ENCODE data around the gene RFX2.
"Not testable (repeated sequence)": the region's sequence is repeated elsewhere in the genome, so short reads cannot be mapped to it uniquely, and the experiment has no call there.

The RFX2 gene

GRCh38 chr19:5971714-5972354 is 138.5 kb downstream of the RFX2 start:
- DNase-seq (ENCODE audit: low spot score) = no peak

- no peak for DNase-seq (ENCODE audit: low spot score)
These were observed 140.8 kb downstream of the RFX2 start for GRCh38 chr19:5969476-5969875.

GRCh38 chr19:5968431-5969373 is 141.6 kb downstream of the RFX2 start:
- no peak for DNase-seq (ENCODE audit: low spot score)

GRCh38 chr19:5967994-5968430 is 142.3 kb downstream of the RFX2 start:
- peak; percentile 91 for DNase-seq (ENCODE audit: low spot score)

GRCh38 chr19:5967571-5967970 is 142.7 kb downstream of the RFX2 start:
- DNase-seq (ENCODE audit: low spot score) = no peak

- no peak for DNase-seq (ENCODE audit: low spot score)
These were observed 143.4 kb downstream of the RFX2 start for GRCh38 chr19:5966941-5967340.

GRCh38 chr19:5966215-5966614 is 144.1 kb downstream of the RFX2 start:
- peak; percentile 61 for DNase-seq (ENCODE audit: low spot score)

GRCh38 chr19:5964816-5965565 is 145.3 kb downstream of the RFX2 start:
- no peak for DNase-seq (ENCODE audit: low spot score)

GRCh38 chr19:5963855-5964254 is 146.4 kb downstream of the RFX2 start:
- no peak for DNase-seq (ENCODE audit: low spot score)

GRCh38 chr19:5963259-5963658 is 147.0 kb downstream of the RFX2 start:
- not testable (repeated sequence) for DNase-seq (ENCODE audit: low spot score)

- DNase-seq (ENCODE audit: low spot score) = peak; percentile 62
These were observed 148.0 kb downstream of the RFX2 start for GRCh38 chr19:5961969-5962945.

- not testable (repeated sequence) for DNase-seq (ENCODE audit: low spot score)
These were observed 148.7 kb downstream of the RFX2 start for GRCh38 chr19:5961641-5961968.

- DNase-seq (ENCODE audit: low spot score) = no peak
These were observed 150.0 kb downstream of the RFX2 start for GRCh38 chr19:5960005-5961001.

- no peak for DNase-seq (ENCODE audit: low spot score)
These were observed 150.9 kb downstream of the RFX2 start for GRCh38 chr19:5959260-5960004.

- DNase-seq (ENCODE audit: low spot score) = no peak
These were observed 151.5 kb downstream of the RFX2 start for GRCh38 chr19:5958851-5959122.

- DNase-seq (ENCODE audit: low spot score) = no peak
These were observed 152.0 kb downstream of the RFX2 start for GRCh38 chr19:5958074-5958850.

GRCh38 chr19:5957170-5957569 is 153.1 kb downstream of the RFX2 start:
- no peak for DNase-seq (ENCODE audit: low spot score)

- no peak for DNase-seq (ENCODE audit: low spot score)
These were observed 153.6 kb downstream of the RFX2 start for GRCh38 chr19:5956728-5957127.

GRCh38 chr19:5956323-5956722 is 154.0 kb downstream of the RFX2 start:
- DNase-seq (ENCODE audit: low spot score) = no peak

Data from COLO829 (cell line).